K562 (cell line): ENCODE results near the gene PET100. TPM values are rescaled to one million over a fixed set of nuclear protein-coding genes. Genes with fewer than 3 reads are reported as not detected.

ENCODE experiments used
- ATF4 ChIP-seq: fragments of 450-650 bp; formaldehyde crosslinking; IDR thresholded peaks from 2 replicates; pipeline ENCODE4 v1.4.0; 2022; ENCODE audit warnings: mild to moderate bottlenecking, moderate library complexity
- CAMTA2 ChIP-seq: fragments of 250-450 bp; sonication (Bioruptor Pico); conservative IDR thresholded peaks from 2 replicates; pipeline ENCODE4 v1.5.1; 2022
- FOXK2 ChIP-seq, 2 experiments: fragments of 450-650 bp; IDR thresholded peaks in 1 of 2; conservative IDR thresholded peaks in 1 of 2; 2 replicates each; pipeline ENCODE4 v1.6.1; 2016; ENCODE audit warnings: low read depth in 2 of 2, mild to moderate bottlenecking in 1 of 2
- JUN ChIP-seq, 2 experiments: sonication (generic) in 1 of 2; formaldehyde crosslinking in 1 of 2; IDR thresholded peaks; 2 replicates each; pipeline versions ENCODE4 v1.6.1 to v1.8.0; 2012 to 2022; ENCODE audit warnings: borderline replicate concordance in 2 of 2, mild to moderate bottlenecking in 2 of 2, improper control_type of control experiment in 1 of 2, low read depth in 1 of 2, low read length in 1 of 2, missing genetic modification reagents in 1 of 2
- NCOA2 ChIP-seq, 2 experiments: fragments of 450-650 bp; IDR thresholded peaks; 2 replicates each; pipeline ENCODE4 v1.6.1; 2018; ENCODE audit warnings: mild to moderate bottlenecking in 2 of 2, moderate library complexity in 1 of 2; ENCODE audit not compliant: partially characterized antibody in 2 of 2
- NR2C1 ChIP-seq, 2 experiments: fragments of 450-650 bp; IDR thresholded peaks; 2 replicates each; pipeline ENCODE4 v1.6.1; 2017; ENCODE audit warnings: mild to moderate bottlenecking in 2 of 2, antibody characterized with exemption in 1 of 2, inconsistent platforms in 1 of 2, missing compliant biosample characterization in 1 of 2, missing genetic modification characterization in 1 of 2
- RREB1 ChIP-seq: fragments of 250-450 bp; sonication (Bioruptor Pico); IDR thresholded peaks from 2 replicates; pipeline ENCODE4 v1.4.0; 2020
- RUNX1 ChIP-seq: sonication (generic); IDR thresholded peaks from 2 replicates; pipeline ENCODE4 v1.6.1; 2016; ENCODE audit warnings: antibody characterized with exemption, low read depth
- SLC30A9 ChIP-seq: fragments of 250-450 bp; sonication (Bioruptor Pico); IDR thresholded peaks from 2 replicates; pipeline ENCODE4 v1.8.0; 2022; ENCODE audit warnings: mild to moderate bottlenecking, moderate library complexity
- ZBTB34 ChIP-seq: fragments of 250-450 bp; sonication (Bioruptor Pico); IDR thresholded peaks from 2 replicates; pipeline ENCODE4 v1.8.0; 2021; ENCODE audit warnings: mild to moderate bottlenecking, moderate library complexity
- ZNF408 ChIP-seq: fragments of 250-450 bp; sonication (Bioruptor Pico); IDR thresholded peaks from 2 replicates; pipeline ENCODE4 v1.4.0; 2020; ENCODE audit warnings: low read depth, mild to moderate bottlenecking, moderate library complexity
- polyA plus RNA-seq, 8 experiments: library from polyadenylated mRNA; depleted of rRNA in 4 of 8; stranded (reverse) in 5 of 8; unstranded in 3 of 8; fragments of >200 nt; fragmentation: Nextera tagmentation in 2 of 8; fragmentation: Illumina TruSeq in 1 of 8; extraction: Ambion mirVana in 2 of 8; extraction: Trizol in 1 of 8; gene quantifications; 2 replicates each; pipeline versions ENCODE4 v1.2.1 to v1.2.3, GENCODE V29; 2011 to 2014; ENCODE audit warnings: inconsistent platforms in 1 of 8, missing spikeins in 1 of 8
- total RNA-seq, 7 experiments: library from RNA; depleted of rRNA in 6 of 7; stranded (reverse); fragments of >200 nt in 6 of 7; fragmentation: Illumina TruSeq in 2 of 7; extraction: Trizol in 2 of 7; gene quantifications; 2 replicates each; pipeline versions ENCODE4 v1.2.1 to v1.2.3, GENCODE V29; 2011 to 2021; ENCODE audit warnings: low replicate concordance in 1 of 7
- TF ChIP-seq, protein P1 (sequence below): sonication (generic); formaldehyde crosslinking; IDR thresholded peaks from 2 replicates; pipeline ENCODE4 v1.8.0; 2023; ENCODE audit warnings: mild to moderate bottlenecking, missing genetic modification reagents

PET100 gene
- total and polyA plus RNA-seq, 9 of the 15 experiments (the other 6 are each of a cell fraction or from before 2014, with no cell fraction given), result 62.3 to 351 (median 98.3) TPM

- TF ChIP-seq RREB1 (CRISPR knock-in tag) (no peak), NCOA2 (IDR thresholded peaks at IDR 0.05; ENCODE audit: partially characterized antibody in 2 of 2) (no peak), CAMTA2 (no peak), SLC30A9 (CRISPR knock-in tag) (no peak), ATF4 (CRISPR knock-in tag) (no peak), FOXK2 (conservative IDR thresholded peaks at IDR 0.05 in 1 of 2, IDR thresholded peaks at IDR 0.05 in 1 of 2; ENCODE audit: low read depth in 2 of 2) (peak; percentile 99 to 100), ZBTB34 (CRISPR knock-in tag) (no peak), ZNF408 (no peak), NR2C1 (IDR thresholded peaks at IDR 0.05) (peak; percentile 78), NR2C1 (tag; IDR thresholded peaks at IDR 0.05) (peak; percentile 84), RUNX1 (no peak), JUN (IDR thresholded peaks at IDR 0.05; ENCODE audit: borderline replicate concordance, low read depth, low read length) (0 out of 2 replicates have a peak, but pooled peaks have one; percentile 67), JUN (CRISPR knock-in tag; IDR thresholded peaks at IDR 0.05; ENCODE audit: borderline replicate concordance) (no peak)
- TF ChIP-seq, protein P1, sequence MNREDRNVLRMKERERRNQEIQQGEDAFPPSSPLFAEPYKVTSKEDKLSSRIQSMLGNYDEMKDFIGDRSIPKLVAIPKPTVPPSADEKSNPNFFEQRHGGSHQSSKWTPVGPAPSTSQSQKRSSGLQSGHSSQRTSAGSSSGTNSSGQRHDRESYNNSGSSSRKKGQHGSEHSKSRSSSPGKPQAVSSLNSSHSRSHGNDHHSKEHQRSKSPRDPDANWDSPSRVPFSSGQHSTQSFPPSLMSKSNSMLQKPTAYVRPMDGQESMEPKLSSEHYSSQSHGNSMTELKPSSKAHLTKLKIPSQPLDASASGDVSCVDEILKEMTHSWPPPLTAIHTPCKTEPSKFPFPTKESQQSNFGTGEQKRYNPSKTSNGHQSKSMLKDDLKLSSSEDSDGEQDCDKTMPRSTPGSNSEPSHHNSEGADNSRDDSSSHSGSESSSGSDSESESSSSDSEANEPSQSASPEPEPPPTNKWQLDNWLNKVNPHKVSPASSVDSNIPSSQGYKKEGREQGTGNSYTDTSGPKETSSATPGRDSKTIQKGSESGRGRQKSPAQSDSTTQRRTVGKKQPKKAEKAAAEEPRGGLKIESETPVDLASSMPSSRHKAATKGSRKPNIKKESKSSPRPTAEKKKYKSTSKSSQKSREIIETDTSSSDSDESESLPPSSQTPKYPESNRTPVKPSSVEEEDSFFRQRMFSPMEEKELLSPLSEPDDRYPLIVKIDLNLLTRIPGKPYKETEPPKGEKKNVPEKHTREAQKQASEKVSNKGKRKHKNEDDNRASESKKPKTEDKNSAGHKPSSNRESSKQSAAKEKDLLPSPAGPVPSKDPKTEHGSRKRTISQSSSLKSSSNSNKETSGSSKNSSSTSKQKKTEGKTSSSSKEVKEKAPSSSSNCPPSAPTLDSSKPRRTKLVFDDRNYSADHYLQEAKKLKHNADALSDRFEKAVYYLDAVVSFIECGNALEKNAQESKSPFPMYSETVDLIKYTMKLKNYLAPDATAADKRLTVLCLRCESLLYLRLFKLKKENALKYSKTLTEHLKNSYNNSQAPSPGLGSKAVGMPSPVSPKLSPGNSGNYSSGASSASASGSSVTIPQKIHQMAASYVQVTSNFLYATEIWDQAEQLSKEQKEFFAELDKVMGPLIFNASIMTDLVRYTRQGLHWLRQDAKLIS, result 0 out of 2 replicates have a peak, but pooled peaks have one; percentile 40
These were observed at the start of gene PET100, which contains the start of gene XAB2 (continued) for GRCh38 chr19:7629347-7630054.
